Forelimb muscle (tissue), 1 donor: ENCODE data around the gene DNAJB2. TPM values are rescaled to one million over a fixed set of nuclear protein-coding genes. Genes with fewer than 3 reads are reported as not detected.
"Not testable (repeated sequence)": the region's sequence is repeated elsewhere in the genome, so short reads cannot be mapped to it uniquely, and the experiment has no call there.

ENCODE experiments used
- DNase-seq: peaks from one replicate; pipeline ENCODE4 v3.0.0-alpha.2; 2013; ENCODE audit warnings: low read depth
- polyA plus RNA-seq: library from polyadenylated mRNA; unstranded; fragments of 120-200 nt; gene quantifications from one replicate; pipeline ENCODE4 v1.2.1, GENCODE V29; 2013; ENCODE audit not compliant: insufficient read length

Gene DNAJB2
- polyA plus RNA-seq, 1 donor = 82.4 TPM

DNA sequence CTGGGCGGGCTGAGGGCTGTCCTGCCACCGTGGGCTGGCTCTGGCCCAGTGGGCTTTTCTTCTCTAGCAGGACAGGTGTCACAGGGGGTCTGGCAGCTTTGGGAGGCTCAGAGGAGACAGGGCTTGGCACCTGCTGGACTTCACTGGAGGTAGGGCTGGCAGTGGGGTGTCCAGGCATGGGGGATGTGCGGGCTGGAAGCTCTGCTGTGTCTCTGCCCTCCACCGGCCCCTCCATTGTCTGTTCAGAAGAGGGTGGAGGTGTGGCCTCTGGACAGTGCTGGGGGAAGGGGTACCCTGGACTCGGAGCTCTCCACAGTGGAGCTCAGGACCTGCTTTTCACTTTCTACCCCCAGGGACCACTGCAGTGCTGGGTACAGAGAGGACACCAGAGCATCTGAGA, 20.9 kb downstream of the DNAJB2 start:
- DNase-seq = no peak

DNA sequence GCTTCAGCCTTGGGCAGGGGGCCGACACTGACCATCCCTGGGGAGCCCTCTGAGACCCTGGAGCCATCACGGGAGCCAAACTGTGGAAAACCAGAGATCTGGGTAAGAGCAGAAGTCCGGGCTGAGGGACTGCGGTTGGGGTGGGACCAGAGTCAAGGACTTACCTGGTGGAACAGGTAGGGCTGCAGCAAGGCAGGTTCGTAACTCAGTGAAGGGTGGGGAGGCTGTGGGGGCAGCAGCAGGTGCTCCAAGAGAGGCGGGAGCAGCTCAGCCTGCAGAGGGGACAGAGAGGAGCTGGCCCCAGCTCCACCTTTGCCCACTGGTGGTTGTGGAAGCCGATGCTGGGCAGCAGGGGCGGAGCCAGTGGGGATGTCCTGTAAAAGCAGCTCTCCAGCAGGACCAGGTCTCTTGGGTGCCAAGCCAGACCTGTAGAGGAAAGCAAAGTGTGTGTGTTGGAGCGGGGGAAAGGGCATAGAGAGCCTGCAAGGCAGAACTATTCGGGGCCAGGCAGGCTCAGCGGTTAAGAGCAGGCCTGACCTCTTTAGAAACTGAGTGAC, 23.3 kb downstream of the DNAJB2 start:
- no peak for DNase-seq

- DNase-seq = no peak
These were observed 25.1 kb downstream of the DNAJB2 start for GRCh38 chr2:219304223-219304622.

DNA sequence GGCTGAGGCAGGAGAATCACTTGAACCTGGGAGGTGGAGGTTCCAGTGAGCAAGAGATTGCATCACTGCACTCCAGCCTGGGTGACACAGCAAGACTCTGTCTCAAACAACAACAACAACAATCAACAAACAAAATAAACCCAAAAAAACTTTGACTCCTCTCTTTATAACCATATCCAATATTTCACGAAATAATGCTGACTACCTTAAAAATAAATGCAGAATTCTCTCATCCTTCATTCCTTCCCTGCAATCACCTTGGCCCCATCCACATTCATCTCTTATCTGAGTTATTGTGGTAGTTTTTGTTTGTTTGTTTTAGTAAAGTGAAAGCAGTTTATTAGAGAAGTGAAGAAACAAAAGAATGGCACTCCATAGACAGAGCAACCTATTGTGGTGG, 26.9 kb downstream of the DNAJB2 start:
- DNase-seq = no peak

- no peak for DNase-seq
These were observed 29.3 kb downstream of the DNAJB2 start for GRCh38 chr2:219308142-219309101.

DNA sequence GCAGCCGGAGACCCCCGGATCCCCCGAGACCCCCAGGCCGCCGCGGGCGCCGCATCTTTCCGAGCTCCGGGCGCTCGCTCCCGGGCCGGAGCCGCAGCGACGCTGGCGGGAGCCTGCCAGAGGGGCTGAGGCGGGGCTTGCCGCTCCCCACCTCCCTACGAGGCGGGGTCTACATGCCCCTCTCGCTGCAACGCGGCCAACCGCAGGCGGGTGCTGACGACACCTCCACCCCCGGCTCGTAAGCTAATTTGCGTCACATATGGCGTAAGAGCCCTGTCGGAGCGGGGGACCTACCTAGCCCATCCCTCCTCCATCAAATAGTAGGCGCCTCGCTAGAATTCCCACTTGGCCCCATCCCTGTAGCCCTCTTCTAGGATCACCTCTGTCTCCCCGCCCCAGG, 30.1 kb downstream of the DNAJB2 start, which contains the start of gene PTPRN:
PTPRN (minus strand) TSS at position 124 of the 400 bp plus-strand sequence; CDS start at position 55, 69 bp downstream.
- no peak for DNase-seq

DNA sequence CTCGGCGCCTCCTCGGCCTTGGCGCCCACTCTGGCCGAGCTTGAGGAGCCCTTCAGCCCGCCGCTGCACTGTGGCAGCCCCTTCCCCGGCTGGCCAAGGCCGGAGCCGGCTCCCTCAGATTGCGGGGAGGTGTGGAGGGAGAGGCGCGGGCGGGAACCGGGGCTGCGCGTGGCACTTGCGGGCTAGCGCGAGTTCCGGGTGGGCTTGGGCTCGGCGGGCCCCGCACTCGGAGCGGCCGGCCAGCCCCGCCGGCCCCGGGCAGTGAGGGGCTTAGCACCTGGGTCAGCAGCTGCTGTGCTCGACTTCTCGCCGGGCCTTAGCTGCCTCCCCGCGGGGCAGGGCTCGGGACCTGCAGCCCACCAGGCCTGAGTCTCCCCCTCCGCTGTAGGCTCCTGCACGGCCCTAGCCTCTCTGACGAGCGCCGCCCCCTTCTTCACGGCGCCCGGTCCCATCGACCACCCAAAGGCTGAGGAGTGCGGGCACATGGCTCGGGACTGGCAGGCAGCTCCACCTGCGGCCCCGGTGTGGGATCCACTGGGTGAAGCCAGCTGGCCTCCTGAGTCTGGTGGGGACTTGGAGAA, 33.6 kb downstream of the DNAJB2 start:
- DNase-seq = not testable (repeated sequence)

DNA sequence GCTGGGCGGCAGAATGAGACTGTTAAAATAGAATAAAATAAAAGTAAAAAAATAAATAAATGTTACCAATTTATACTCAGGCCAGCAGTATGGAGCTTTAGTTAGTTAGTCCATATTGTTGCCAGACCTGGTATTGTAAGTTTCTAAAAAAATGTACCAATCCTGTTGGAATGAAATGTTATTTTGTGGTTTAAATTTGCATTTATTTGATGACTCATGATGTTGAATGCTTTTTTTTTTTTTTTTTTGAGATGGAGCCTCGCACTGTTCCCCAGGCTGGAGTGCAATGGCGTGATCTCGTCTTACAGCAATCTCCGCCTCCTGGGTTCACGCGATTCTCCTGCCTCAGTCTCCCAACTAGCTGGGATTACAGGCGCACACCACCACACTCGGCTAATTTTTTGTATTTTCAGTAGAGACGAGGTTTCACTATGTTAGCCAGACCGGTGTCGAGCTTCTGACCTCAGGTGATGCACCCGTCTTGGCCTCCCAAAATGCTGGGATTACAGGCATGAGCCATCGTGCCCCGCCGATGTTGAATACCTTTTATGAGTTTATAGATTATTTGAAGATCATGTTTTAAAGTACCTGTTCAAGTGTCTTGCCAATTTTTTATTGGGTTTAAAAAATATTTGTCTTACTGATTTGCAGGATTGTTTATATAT, 35.8 kb downstream of the DNAJB2 start:
- DNase-seq = no peak

GRCh38 chr2:219323434-219323833, 44.3 kb downstream of the DNAJB2 start:
- no peak for DNase-seq

- no peak for DNase-seq
These were observed 46.0 kb downstream of the DNAJB2 start for GRCh38 chr2:219325136-219325535.

DNA sequence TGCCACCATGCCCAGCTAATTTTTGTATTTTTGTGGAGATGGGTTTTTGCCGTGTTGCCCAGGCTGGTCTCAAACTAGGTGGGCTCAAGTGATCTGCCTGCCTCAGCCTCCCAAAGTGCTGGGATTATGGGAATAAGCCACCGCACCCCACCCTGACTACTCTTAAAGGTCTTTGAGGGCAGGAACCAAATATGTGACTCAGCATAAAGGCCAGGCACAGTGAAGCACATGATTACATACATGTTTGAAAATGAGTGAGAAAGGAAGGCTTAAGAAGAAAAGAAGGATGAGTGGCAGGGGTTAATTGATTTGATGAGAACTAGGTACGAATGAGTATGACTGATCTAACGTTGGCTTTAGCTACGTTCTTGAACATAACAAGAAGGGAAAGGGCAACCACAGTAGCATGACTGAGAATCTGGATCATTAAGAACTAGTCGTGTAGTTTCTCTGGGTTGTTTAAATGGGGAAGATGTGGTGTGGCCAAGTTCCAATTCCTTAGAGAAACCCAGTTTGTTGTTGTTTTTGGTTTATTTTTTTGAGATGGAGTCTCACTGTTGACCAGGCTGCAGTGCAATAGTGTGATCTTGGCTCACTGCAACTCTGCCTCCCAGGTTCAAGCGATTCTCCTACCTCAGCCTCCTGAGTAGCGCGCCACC, 46.6 kb downstream of the DNAJB2 start:
- no peak for DNase-seq

GRCh38 chr2:219327719-219328118, 48.6 kb downstream of the DNAJB2 start:
- no peak for DNase-seq

DNA sequence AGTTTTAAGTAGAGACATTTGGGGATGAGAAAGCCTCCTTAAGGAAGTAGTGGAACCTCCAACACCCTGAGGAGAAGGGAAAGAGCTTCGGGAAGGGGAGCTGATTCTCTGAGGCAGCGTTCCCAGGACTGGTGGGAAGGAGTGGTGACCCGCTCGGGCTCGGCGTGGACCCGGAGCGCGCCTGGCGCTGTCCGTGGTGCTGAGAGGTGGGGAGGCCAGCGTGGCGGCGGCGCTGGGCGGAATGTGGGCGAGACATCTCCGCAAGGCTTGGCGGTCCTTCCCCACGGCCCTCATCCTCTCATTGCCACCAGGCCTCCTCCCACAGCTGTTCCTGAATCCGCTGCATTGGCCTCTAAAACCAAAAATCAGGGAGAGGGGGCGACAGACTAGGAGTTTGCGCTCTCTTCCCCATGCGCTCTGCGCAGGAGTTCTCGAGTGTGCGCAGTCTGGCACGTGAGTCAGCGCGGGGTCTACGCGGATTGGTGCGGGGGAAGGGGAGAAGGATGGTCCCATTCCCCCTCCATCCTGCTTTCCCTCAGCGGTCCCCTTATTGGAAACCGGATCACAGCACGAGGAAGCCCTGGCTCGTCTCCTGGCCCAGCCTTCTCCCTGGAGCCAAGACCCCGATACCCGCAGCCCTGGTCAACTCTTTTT, 52.5 kb downstream of the DNAJB2 start:
- DNase-seq = no peak

GRCh38 chr2:219332542-219332941, 53.4 kb downstream of the DNAJB2 start, which contains the start of gene RESP18:
RESP18 (minus strand) TSS chr2:219332744.
- no peak for DNase-seq

GRCh38 chr2:219334076-219334475, 54.9 kb downstream of the DNAJB2 start:
- no peak for DNase-seq

- DNase-seq = no peak
These were observed 56.2 kb downstream of the DNAJB2 start for GRCh38 chr2:219335373-219335786.

Other genes with a start within 250 kb of the DNAJB2 start
- gene CFAP65, start 237.8 kb upstream of the DNAJB2 start, polyA plus RNA-seq = not detected
- gene IHH, start 218.4 kb upstream of the DNAJB2 start, polyA plus RNA-seq = not detected
- gene NHEJ1, start 118.6 kb upstream of the DNAJB2 start, polyA plus RNA-seq = 11.6 TPM
- 1.3 TPM for gene SLC23A3, start 109.3 kb upstream of the DNAJB2 start, polyA plus RNA-seq
- 34.2 TPM for gene CNPPD1, start 102.4 kb upstream of the DNAJB2 start, polyA plus RNA-seq
- 39.8 TPM for gene RETREG2, start 101.1 kb upstream of the DNAJB2 start, polyA plus RNA-seq
- gene ZFAND2B, start 72.6 kb upstream of the DNAJB2 start, polyA plus RNA-seq = 21.0 TPM
- 31.9 TPM for gene ABCB6, start 60.4 kb upstream of the DNAJB2 start, polyA plus RNA-seq
- 33.5 TPM for gene ATG9A, start 49.7 kb upstream of the DNAJB2 start, polyA plus RNA-seq
- 26.8 TPM for gene ANKZF1, start 49.6 kb upstream of the DNAJB2 start, polyA plus RNA-seq
- 3.6 TPM for gene GLB1L, start 33.9 kb upstream of the DNAJB2 start, polyA plus RNA-seq
- gene STK16, start 33.9 kb upstream of the DNAJB2 start, polyA plus RNA-seq = 15.0 TPM
- 0.20 TPM for gene TUBA4B, start 26.1 kb upstream of the DNAJB2 start, polyA plus RNA-seq
- gene TUBA4A, start 25.4 kb upstream of the DNAJB2 start, polyA plus RNA-seq = 139 TPM
- gene PTPRN, start 30.0 kb downstream of the DNAJB2 start, polyA plus RNA-seq = 0.13 TPM
- gene RESP18, start 53.4 kb downstream of the DNAJB2 start, polyA plus RNA-seq = not detected
- gene DNPEP, start 108.5 kb downstream of the DNAJB2 start, polyA plus RNA-seq = 33.7 TPM
- gene DES, start 139.0 kb downstream of the DNAJB2 start, polyA plus RNA-seq = 5,672 TPM
- gene SPEG, start 155.5 kb downstream of the DNAJB2 start, polyA plus RNA-seq = 235 TPM
- gene GMPPA, start 219.5 kb downstream of the DNAJB2 start, polyA plus RNA-seq = 22.8 TPM
- 0.47 TPM for gene ASIC4, start 235.1 kb downstream of the DNAJB2 start, polyA plus RNA-seq